RWPE2 (cell line): ENCODE data around the gene LKAAEAR1.

Experiments
- ATAC-seq: fragments of 200-7000 bp; cut with Tn5 transposase; 3 replicates; pipeline ENCODE4 v1.9.1; 2021; ENCODE audit warnings: low read depth
- DNase-seq: peaks from one replicate; pipeline ENCODE4 v3.0.0-alpha.2; 2020; ENCODE audit warnings: low spot score
- H3K27ac ChIP-seq: fragments of 450-650 bp; 2 replicates; pipeline ENCODE4 v1.5.1; 2017; ENCODE audit warnings: mild to moderate bottlenecking; ENCODE audit not compliant: poor library complexity, severe bottlenecking
- H3K27me3 ChIP-seq: fragments of 250-450 bp; sonication (Bioruptor Pico); 2 replicates; pipeline ENCODE4 v1.5.1; 2021; ENCODE audit warnings: mild to moderate bottlenecking, moderate library complexity; ENCODE audit not compliant: insufficient read depth, poor library complexity, severe bottlenecking
- H3K36me3 ChIP-seq: fragments of 250-450 bp; sonication (Bioruptor Pico); 2 replicates; pipeline ENCODE4 v1.5.1; 2020; ENCODE audit warnings: low read depth, mild to moderate bottlenecking, moderate library complexity
- H3K4me1 ChIP-seq: fragments of 250-450 bp; sonication (Bioruptor Pico); 2 replicates; pipeline ENCODE4 v1.5.1; 2021; ENCODE audit warnings: mild to moderate bottlenecking, moderate library complexity; ENCODE audit not compliant: insufficient read depth, poor library complexity, severe bottlenecking
- H3K4me3 ChIP-seq: fragments of 250-450 bp; sonication (Bioruptor Pico); 2 replicates; pipeline ENCODE4 v1.5.1; 2021; ENCODE audit warnings: mild to moderate bottlenecking, moderate library complexity; ENCODE audit not compliant: severe bottlenecking
- H3K9me3 ChIP-seq: fragments of 250-450 bp; sonication (Bioruptor Pico); 2 replicates; pipeline ENCODE4 v1.5.1; 2021; ENCODE audit warnings: mild to moderate bottlenecking, moderate library complexity; ENCODE audit not compliant: severe bottlenecking
- CTCF ChIP-seq: fragments of 450-650 bp; IDR thresholded peaks from one replicate; pipeline ENCODE4 v1.5.1; 2017; ENCODE audit warnings: mild to moderate bottlenecking, moderate library complexity; ENCODE audit not compliant: poor library complexity, severe bottlenecking

The LKAAEAR1 gene

GRCh38 chr20:64084685-64085152, 521 bp upstream of the LKAAEAR1 start:
- no peaks in the 10 kb centered on the region for H3K9me3 ChIP-seq
- DNase-seq (no peak), ATAC-seq (no peak)
- H3K27ac ChIP-seq, result no peak overlapping the region
- no peaks in the 10 kb centered on the region for H3K36me3 ChIP-seq
- peaks cover 20% of the 10 kb centered on the region for H3K27me3 ChIP-seq
- H3K4me1 ChIP-seq, result no peaks in the 10 kb centered on the region
- H3K4me3 ChIP-seq, result no peak overlapping the region
- TF ChIP-seq CTCF, result no peak

- Histone ChIP-seq H3K9me3 (no peaks in the 10 kb centered on the region), H3K27ac (no peak overlapping the region), H3K27me3 (peaks cover 20% of the 10 kb centered on the region), H3K36me3 (no peaks in the 10 kb centered on the region), H3K4me3 (peak overlapping the region; percentile 37), H3K4me1 (peaks cover 6% of the 10 kb centered on the region)
- DNase-seq (no peak), ATAC-seq (peak; percentile 58)
- TF ChIP-seq CTCF, result peak; percentile 100
Observed at GRCh38 chr20:64083378-64083803, 807 bp downstream of the LKAAEAR1 start.

- H3K4me1 ChIP-seq, result peaks cover 10% of the 10 kb centered on the region
- no peaks in the 10 kb centered on the region for H3K9me3 ChIP-seq
- no peaks in the 10 kb centered on the region for H3K36me3 ChIP-seq
- H3K27ac ChIP-seq, result no peak overlapping the region
- DNase-seq, result no peak
- H3K4me3 ChIP-seq, result peak overlapping the region; percentile 37
- no peak for TF ChIP-seq CTCF
- no peak for ATAC-seq
- peaks cover 20% of the 10 kb centered on the region for H3K27me3 ChIP-seq
Observed at GRCh38 chr20:64082820-64083377, 1.3 kb downstream of the LKAAEAR1 start.

- no peak for ATAC-seq
- Histone ChIP-seq H3K4me3 (no peak overlapping the region), H3K27ac (no peak overlapping the region), H3K4me1 (peaks cover 10% of the 10 kb centered on the region), H3K9me3 (no peaks in the 10 kb centered on the region), H3K36me3 (no peaks in the 10 kb centered on the region), H3K27me3 (peaks cover 20% of the 10 kb centered on the region)
- no peak for DNase-seq
- no peak for TF ChIP-seq CTCF
Observed at GRCh38 chr20:64082126-64082731, 2.0 kb downstream of the LKAAEAR1 start.

- no peak overlapping the region for H3K27ac ChIP-seq
- H3K4me3 ChIP-seq, result no peak overlapping the region
Observed at GRCh38 chr20:64081624-64081964, 2.6 kb downstream of the LKAAEAR1 start.

More at GRCh38 chr20:64081624-64081964, 2.6 kb downstream of the LKAAEAR1 start:
- TF ChIP-seq CTCF, result no peak
- Histone ChIP-seq H3K36me3 (no peaks in the 10 kb centered on the region), H3K4me1 (peaks cover 10% of the 10 kb centered on the region), H3K27me3 (peaks cover 20% of the 10 kb centered on the region), H3K9me3 (no peaks in the 10 kb centered on the region)
- DNase-seq, result no peak
- ATAC-seq, result no peak
